ENCODE data around the gene PCDHB10. TPM values are rescaled to one million over a fixed set of nuclear protein-coding genes. Genes with fewer than 3 reads are reported as not detected.
"Not testable (repeated sequence)": the region's sequence is repeated elsewhere in the genome, so short reads cannot be mapped to it uniquely, and the experiment has no call there.

Gene PCDHB10
- total RNA-seq, 1 donor from 2014 or later = 3.2 TPM

GRCh38 chr5:141180313-141180712, 11.8 kb upstream of the PCDHB10 start:
- Mint-ChIP-seq H3K36me3 (peaks cover 13% of the 10 kb centered on the region), H3K4me3 (no peak overlapping the region), H3K9me3 (peaks cover 8% of the 10 kb centered on the region), H3K4me1 (ENCODE audit: unreplicated experiment) (no peaks in the 10 kb centered on the region), H3K27ac (no peak overlapping the region), H3K27me3 (no peaks in the 10 kb centered on the region)
- no peak for TF ChIP-seq CTCF (conservative IDR thresholded peaks at IDR 0.05)
- DNase-seq (ENCODE audit: extremely low spot score, unreplicated experiment) = no peak

- peak; percentile 75 for TF ChIP-seq CTCF (conservative IDR thresholded peaks at IDR 0.05)
Observed at GRCh38 chr5:141182248-141182647, 9.9 kb upstream of the PCDHB10 start, which contains the start of gene PCDHB16. Gene PCDHB16, plus strand, starts transcription at chr5:141182387. Its CDS starts 173 bp downstream, at chr5:141182560.

GRCh38 chr5:141184117-141184855, 7.9 kb upstream of the PCDHB10 start:
- H3K4me3 Mint-ChIP-seq; H3K4me1 Mint-ChIP-seq (ENCODE audit: unreplicated experiment); DNase-seq (ENCODE audit: extremely low spot score, unreplicated experiment); H3K27ac Mint-ChIP-seq; H3K27me3 Mint-ChIP-seq: not testable (repeated sequence)
- Mint-ChIP-seq H3K36me3 (peaks cover 21% of the 10 kb centered on the region), H3K9me3 (peaks cover 17% of the 10 kb centered on the region)

More at GRCh38 chr5:141182248-141182647, 9.9 kb upstream of the PCDHB10 start, which contains the start of gene PCDHB16:
- Mint-ChIP-seq H3K4me3 (peak within 1 kb of the TSS; percentile 86), H3K36me3 (peaks cover 17% of the 10 kb centered on the region), H3K27ac (peak within 1 kb of the TSS; percentile 28), H3K27me3 (no peaks in the 10 kb centered on the region), H3K9me3 (peaks cover 13% of the 10 kb centered on the region), H3K4me1 (ENCODE audit: unreplicated experiment) (no peaks in the 10 kb centered on the region)
- no peak for DNase-seq (ENCODE audit: extremely low spot score, unreplicated experiment)

DNA sequence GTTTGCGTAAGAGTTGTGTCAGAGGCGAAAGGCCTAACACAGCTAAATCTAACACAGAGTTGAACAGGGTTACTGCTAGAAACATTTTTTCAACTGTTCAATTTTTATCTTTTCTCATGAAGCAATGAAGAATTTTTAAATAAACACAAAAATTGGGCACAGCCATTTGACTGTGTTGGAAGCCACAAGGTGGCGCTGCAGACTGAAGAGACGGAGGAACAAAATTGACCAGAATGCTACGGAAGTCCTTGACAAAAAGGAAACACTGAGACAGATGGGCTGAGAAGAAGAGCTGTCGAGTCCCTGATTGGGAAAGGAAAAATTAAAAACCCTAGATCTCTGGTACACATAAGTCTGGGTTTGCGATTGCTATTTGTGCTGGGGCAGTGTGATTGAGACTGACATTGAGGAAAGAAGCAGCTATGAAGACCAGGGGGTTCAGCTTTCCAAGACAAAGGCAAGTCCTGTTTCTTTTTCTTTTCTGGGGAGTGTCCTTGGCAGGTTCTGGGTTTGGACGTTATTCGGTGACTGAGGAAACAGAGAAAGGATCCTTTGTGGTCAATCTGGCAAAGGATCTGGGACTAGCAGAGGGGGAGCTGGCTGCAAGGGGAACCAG, 5.1 kb upstream of the PCDHB10 start, which contains the start of gene PCDHB9:
PCDHB9 (plus strand) TSS at position 265 of the 616 bp plus-strand sequence; CDS start at position 423, 158 bp downstream.
- DNase-seq (ENCODE audit: extremely low spot score, unreplicated experiment) = no peak
- Mint-ChIP-seq H3K4me1 (ENCODE audit: unreplicated experiment) (no peaks in the 10 kb centered on the region), H3K27me3 (no peaks in the 10 kb centered on the region), H3K4me3 (peak within 1 kb of the TSS; percentile 60), H3K27ac (peak within 1 kb of the TSS; percentile 10), H3K9me3 (peaks cover 17% of the 10 kb centered on the region), H3K36me3 (peaks cover 21% of the 10 kb centered on the region)
- peak; percentile 68 for TF ChIP-seq CTCF (conservative IDR thresholded peaks at IDR 0.05)

DNA sequence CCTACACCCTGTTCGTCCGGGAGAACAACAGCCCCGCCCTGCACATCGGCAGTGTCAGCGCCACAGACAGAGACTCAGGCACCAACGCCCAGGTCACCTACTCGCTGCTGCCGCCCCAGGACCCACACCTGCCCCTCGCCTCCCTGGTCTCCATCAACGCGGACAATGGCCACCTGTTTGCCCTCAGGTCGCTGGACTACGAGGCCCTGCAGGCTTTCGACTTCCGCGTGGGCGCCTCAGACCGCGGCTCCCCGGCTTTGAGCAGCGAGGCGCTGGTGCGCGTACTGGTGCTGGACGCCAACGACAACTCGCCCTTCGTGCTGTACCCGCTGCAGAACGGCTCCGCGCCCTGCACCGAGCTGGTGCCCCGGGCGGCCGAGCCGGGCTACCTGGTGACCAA, 3.5 kb upstream of the PCDHB10 start:
- not testable (repeated sequence) for H3K4me3 Mint-ChIP-seq; H3K4me1 Mint-ChIP-seq (ENCODE audit: unreplicated experiment); DNase-seq (ENCODE audit: extremely low spot score, unreplicated experiment); H3K27me3 Mint-ChIP-seq; H3K27ac Mint-ChIP-seq
- Mint-ChIP-seq H3K9me3 (peaks cover 13% of the 10 kb centered on the region), H3K36me3 (peaks cover 14% of the 10 kb centered on the region)

- H3K27me3 Mint-ChIP-seq; H3K4me1 Mint-ChIP-seq (ENCODE audit: unreplicated experiment); H3K27ac Mint-ChIP-seq; H3K4me3 Mint-ChIP-seq; DNase-seq (ENCODE audit: extremely low spot score, unreplicated experiment): not testable (repeated sequence)
- peaks cover 14% of the 10 kb centered on the region for H3K36me3 Mint-ChIP-seq
- peaks cover 13% of the 10 kb centered on the region for H3K9me3 Mint-ChIP-seq
Observed at GRCh38 chr5:141189131-141189530, 3.0 kb upstream of the PCDHB10 start.

DNA sequence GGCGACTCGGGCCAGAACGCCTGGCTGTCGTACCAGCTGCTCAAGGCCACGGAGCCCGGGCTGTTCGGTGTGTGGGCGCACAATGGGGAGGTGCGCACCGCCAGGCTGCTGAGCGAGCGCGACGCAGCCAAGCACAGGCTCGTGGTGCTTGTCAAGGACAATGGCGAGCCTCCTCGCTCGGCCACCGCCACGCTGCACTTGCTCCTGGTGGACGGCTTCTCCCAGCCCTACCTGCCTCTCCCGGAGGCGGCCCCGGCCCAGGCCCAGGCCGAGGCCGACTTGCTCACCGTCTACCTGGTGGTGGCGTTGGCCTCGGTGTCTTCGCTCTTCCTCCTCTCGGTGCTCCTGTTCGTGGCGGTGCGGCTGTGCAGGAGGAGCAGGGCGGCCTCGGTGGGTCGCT, 2.2 kb downstream of the PCDHB10 start:
- H3K4me1 Mint-ChIP-seq (ENCODE audit: unreplicated experiment); H3K27me3 Mint-ChIP-seq; H3K9me3 Mint-ChIP-seq; H3K36me3 Mint-ChIP-seq; DNase-seq (ENCODE audit: extremely low spot score, unreplicated experiment); H3K4me3 Mint-ChIP-seq; H3K27ac Mint-ChIP-seq: not testable (repeated sequence)

Measured in type B pancreatic cell (in vitro differentiated cells).